ENCODE measurements around the gene TLK2.
"Not testable (repeated sequence)": the region's sequence is repeated elsewhere in the genome, so short reads cannot be mapped to it uniquely, and the experiment has no call there.

Gene TLK2

GRCh38 chr17:62479639-62480258, 1.1 kb downstream of the TLK2 start:
- DNase-seq = peak; percentile 69

- not testable (repeated sequence) for DNase-seq
These were observed 3.9 kb downstream of the TLK2 start for GRCh38 chr17:62482553-62482952.

GRCh38 chr17:62490990-62491389, 12.4 kb downstream of the TLK2 start:
- DNase-seq = not testable (repeated sequence)

- not testable (repeated sequence) for DNase-seq
These were observed 14.5 kb downstream of the TLK2 start for GRCh38 chr17:62493049-62493655.

GRCh38 chr17:62494073-62494472, 15.4 kb downstream of the TLK2 start:
- not testable (repeated sequence) for DNase-seq

- not testable (repeated sequence) for DNase-seq
These were observed 17.7 kb downstream of the TLK2 start for GRCh38 chr17:62496344-62496743.

- DNase-seq = not testable (repeated sequence)
These were observed 20.2 kb downstream of the TLK2 start for GRCh38 chr17:62498796-62499195.

- DNase-seq = not testable (repeated sequence)
These were observed 21.8 kb downstream of the TLK2 start for GRCh38 chr17:62500463-62500862.

- not testable (repeated sequence) for DNase-seq
These were observed 26.2 kb downstream of the TLK2 start for GRCh38 chr17:62504857-62505256.

GRCh38 chr17:62507191-62507836, 28.7 kb downstream of the TLK2 start:
- DNase-seq = not testable (repeated sequence)

GRCh38 chr17:62510247-62510819, 31.7 kb downstream of the TLK2 start:
- DNase-seq = not testable (repeated sequence)

- DNase-seq = not testable (repeated sequence)
These were observed 32.4 kb downstream of the TLK2 start for GRCh38 chr17:62511014-62511413.

- DNase-seq = not testable (repeated sequence)
These were observed 37.8 kb downstream of the TLK2 start for GRCh38 chr17:62516376-62516775.

- not testable (repeated sequence) for DNase-seq
These were observed 42.7 kb downstream of the TLK2 start for GRCh38 chr17:62521295-62521694.

- DNase-seq = not testable (repeated sequence)
These were observed 45.5 kb downstream of the TLK2 start for GRCh38 chr17:62524077-62524476.

GRCh38 chr17:62525317-62525716, 46.7 kb downstream of the TLK2 start:
- DNase-seq = not testable (repeated sequence)

GRCh38 chr17:62530936-62531335, 52.3 kb downstream of the TLK2 start:
- DNase-seq = not testable (repeated sequence)

GRCh38 chr17:62536557-62536956, 57.9 kb downstream of the TLK2 start:
- DNase-seq = not testable (repeated sequence)

- DNase-seq = not testable (repeated sequence)
These were observed 62.4 kb downstream of the TLK2 start for GRCh38 chr17:62541073-62541472.

- DNase-seq = not testable (repeated sequence)
These were observed 64.7 kb downstream of the TLK2 start for GRCh38 chr17:62543278-62543775.

GRCh38 chr17:62546066-62546465, 67.4 kb downstream of the TLK2 start:
- DNase-seq = not testable (repeated sequence)

- not testable (repeated sequence) for DNase-seq
These were observed 74.4 kb downstream of the TLK2 start for GRCh38 chr17:62552851-62553659.
